Right atrium auricular region (tissue), 2 donors: ENCODE measurements around the gene SLC27A6. TPM values are rescaled to one million over a fixed set of nuclear protein-coding genes. Genes with fewer than 3 reads are reported as not detected.

Source experiments
- DNase-seq: peaks from one replicate; pipeline ENCODE4 v3.0.0-alpha.2; 2019; ENCODE audit warnings: low spot score
- H3K27ac ChIP-seq, 2 donors: fragments of 200-600 bp; sonication (generic); 1 replicate in 1 of 2; 2 replicates in 1 of 2; pipeline ENCODE4 v1.5.1; 2016 to 2019
- H3K27me3 ChIP-seq, 2 donors: fragments of 200-600 bp; sonication (generic); one replicate each; pipeline versions ENCODE4 v1.5.1 to v1.6.0; 2017 to 2019
- H3K36me3 ChIP-seq: fragments of 200-600 bp; sonication (generic); one replicate; pipeline ENCODE4 v1.5.1; 2016
- H3K4me1 ChIP-seq, 2 donors: fragments of 200-600 bp; sonication (generic); one replicate each; pipeline versions ENCODE4 v1.5.1 to v1.6.0; 2017 to 2019
- H3K4me3 ChIP-seq, 2 donors: fragments of 200-600 bp; sonication (generic); 1 replicate in 1 of 2; 2 replicates in 1 of 2; pipeline ENCODE4 v1.5.1; 2017 to 2019; ENCODE audit warnings: mild to moderate bottlenecking in 1 of 2, moderate library complexity in 1 of 2
- H3K9me3 ChIP-seq, 2 donors: fragments of 200-600 bp; sonication (generic); one replicate each; pipeline ENCODE4 v1.5.1; 2019
- total RNA-seq, 2 donors: library from RNA; depleted of rRNA; stranded (reverse); fragments of >200 nt; gene quantifications; one replicate each; pipeline ENCODE4 v1.1.0, GENCODE V29; 2016
- TF ChIP-seq, protein P1 (sequence below), 2 donors: fragments of 200-600 bp; sonication (generic); IDR thresholded peaks; one replicate each; pipeline ENCODE4 v1.5.1; 2019; ENCODE audit warnings: antibody characterized with exemption in 2 of 2

SLC27A6 gene
- total RNA-seq, 2 donors from 2014 or later, result 15.2 to 50.6 TPM

DNA sequence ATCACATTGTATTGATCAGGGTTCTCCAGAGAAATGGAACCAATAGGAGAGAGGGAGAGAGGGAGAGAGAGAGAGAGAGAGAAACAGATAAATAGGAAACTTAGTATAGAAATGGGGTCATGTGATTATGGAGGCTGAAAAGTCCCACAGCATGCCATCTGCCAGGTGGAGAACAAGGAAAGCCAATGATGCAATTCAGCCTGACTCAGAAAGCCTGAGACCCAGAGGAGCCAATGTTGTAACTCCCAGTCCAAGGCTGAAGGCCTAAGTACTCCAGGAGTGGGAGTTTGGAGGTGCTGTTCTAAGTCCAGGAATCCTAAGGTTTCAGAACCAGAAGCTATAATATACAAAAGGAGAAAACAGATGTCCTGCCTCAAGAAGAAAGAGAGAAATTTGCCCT is 80.9 kb downstream of the SLC27A6 start:
- Histone ChIP-seq H3K27me3 (no peaks in the 10 kb centered on the region), H3K9me3 (peaks cover 0 to 22% of the 10 kb centered on the region in 2 donors), H3K4me1 (no peaks in the 10 kb centered on the region), H3K4me3 (no peak overlapping the region), H3K36me3 (no peaks in the 10 kb centered on the region), H3K27ac (no peak overlapping the region)
- TF ChIP-seq, protein P1, sequence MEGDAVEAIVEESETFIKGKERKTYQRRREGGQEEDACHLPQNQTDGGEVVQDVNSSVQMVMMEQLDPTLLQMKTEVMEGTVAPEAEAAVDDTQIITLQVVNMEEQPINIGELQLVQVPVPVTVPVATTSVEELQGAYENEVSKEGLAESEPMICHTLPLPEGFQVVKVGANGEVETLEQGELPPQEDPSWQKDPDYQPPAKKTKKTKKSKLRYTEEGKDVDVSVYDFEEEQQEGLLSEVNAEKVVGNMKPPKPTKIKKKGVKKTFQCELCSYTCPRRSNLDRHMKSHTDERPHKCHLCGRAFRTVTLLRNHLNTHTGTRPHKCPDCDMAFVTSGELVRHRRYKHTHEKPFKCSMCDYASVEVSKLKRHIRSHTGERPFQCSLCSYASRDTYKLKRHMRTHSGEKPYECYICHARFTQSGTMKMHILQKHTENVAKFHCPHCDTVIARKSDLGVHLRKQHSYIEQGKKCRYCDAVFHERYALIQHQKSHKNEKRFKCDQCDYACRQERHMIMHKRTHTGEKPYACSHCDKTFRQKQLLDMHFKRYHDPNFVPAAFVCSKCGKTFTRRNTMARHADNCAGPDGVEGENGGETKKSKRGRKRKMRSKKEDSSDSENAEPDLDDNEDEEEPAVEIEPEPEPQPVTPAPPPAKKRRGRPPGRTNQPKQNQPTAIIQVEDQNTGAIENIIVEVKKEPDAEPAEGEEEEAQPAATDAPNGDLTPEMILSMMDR (IDR thresholded peaks at IDR 0.05), result no peak
- no peak for DNase-seq

GRCh38 chr5:129048509-129048908 is 83.2 kb downstream of the SLC27A6 start:
- H3K36me3 ChIP-seq, result no peaks in the 10 kb centered on the region
- no peaks in the 10 kb centered on the region for H3K27me3 ChIP-seq
- H3K4me1 ChIP-seq, result no peaks in the 10 kb centered on the region
- no peak for DNase-seq
- TF ChIP-seq, protein P1 (IDR thresholded peaks at IDR 0.05), result no peak
- H3K27ac ChIP-seq, result no peak overlapping the region
- no peak overlapping the region for H3K4me3 ChIP-seq
- H3K9me3 ChIP-seq, result peaks cover 0 to 18% of the 10 kb centered on the region in 2 donors

- Histone ChIP-seq H3K27ac (no peak overlapping the region), H3K36me3 (no peaks in the 10 kb centered on the region), H3K27me3 (no peaks in the 10 kb centered on the region), H3K4me1 (no peaks in the 10 kb centered on the region), H3K4me3 (no peak overlapping the region), H3K9me3 (peaks cover 0 to 11% of the 10 kb centered on the region in 2 donors)
- TF ChIP-seq, protein P1 (IDR thresholded peaks at IDR 0.05), result no peak
- no peak for DNase-seq
Observed at GRCh38 chr5:129049126-129049799, 84.0 kb downstream of the SLC27A6 start.

GRCh38 chr5:129051283-129051682 is 86.0 kb downstream of the SLC27A6 start:
- H3K36me3 ChIP-seq, result no peaks in the 10 kb centered on the region
- H3K4me1 ChIP-seq, result no peaks in the 10 kb centered on the region
- TF ChIP-seq, protein P1 (IDR thresholded peaks at IDR 0.05), result no peak
- DNase-seq, result no peak
- no peak overlapping the region for H3K4me3 ChIP-seq
- no peak overlapping the region for H3K27ac ChIP-seq
- H3K27me3 ChIP-seq, result no peaks in the 10 kb centered on the region
- H3K9me3 ChIP-seq, result no peaks in the 10 kb centered on the region

DNA sequence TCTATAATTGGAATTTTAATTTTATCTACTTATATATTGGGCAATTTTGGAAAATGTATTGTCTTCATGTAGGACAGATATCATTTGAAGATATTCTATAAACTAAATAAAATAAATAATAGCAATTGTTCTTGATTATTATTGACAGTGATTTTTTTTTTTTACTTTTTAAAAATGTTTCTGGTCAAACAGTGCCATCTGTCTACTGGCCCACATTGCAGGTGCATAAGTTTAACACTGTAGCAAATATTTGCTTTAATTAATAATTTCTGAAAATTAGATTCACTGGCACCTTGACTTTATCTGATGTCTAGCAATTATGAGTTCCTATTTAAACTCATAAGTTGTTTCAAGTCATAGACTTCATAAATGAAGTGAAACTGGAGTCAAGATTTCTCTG is 88.2 kb downstream of the SLC27A6 start:
- H3K27ac ChIP-seq, result no peak overlapping the region
- TF ChIP-seq, protein P1 (IDR thresholded peaks at IDR 0.05), result peak in 1 of 2 donors; percentile 45
- DNase-seq, result no peak
- no peaks in the 10 kb centered on the region for H3K4me1 ChIP-seq
- H3K27me3 ChIP-seq, result no peaks in the 10 kb centered on the region
- H3K9me3 ChIP-seq, result peaks cover 0 to 6% of the 10 kb centered on the region in 2 donors
- H3K4me3 ChIP-seq, result no peak overlapping the region
- H3K36me3 ChIP-seq, result no peaks in the 10 kb centered on the region

DNA sequence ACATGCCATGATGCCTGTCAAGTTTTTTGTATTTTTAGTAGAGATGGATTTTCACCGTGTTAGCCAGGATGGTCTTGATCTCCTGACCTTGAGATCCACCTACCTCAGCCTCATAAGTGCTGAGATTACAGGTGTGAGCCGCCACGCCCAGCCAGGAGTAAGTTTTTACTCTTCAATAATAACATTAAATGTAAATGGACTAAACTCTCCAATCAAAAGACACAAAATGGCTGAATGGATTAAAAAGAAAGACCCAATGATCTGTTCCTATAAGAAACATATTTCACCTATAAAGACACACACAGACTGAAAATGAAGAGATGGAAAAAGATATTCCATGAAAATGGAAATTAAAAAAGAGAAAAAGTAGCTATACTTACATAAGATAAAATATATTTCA is 92.0 kb downstream of the SLC27A6 start:
- TF ChIP-seq, protein P1 (IDR thresholded peaks at IDR 0.05), result no peak

More for the DNA sequence above, 92.0 kb downstream of the SLC27A6 start:
- DNase-seq, result no peak
- Histone ChIP-seq H3K27ac (no peak overlapping the region), H3K36me3 (no peaks in the 10 kb centered on the region), H3K4me1 (no peaks in the 10 kb centered on the region), H3K9me3 (peaks cover 0 to 6% of the 10 kb centered on the region in 2 donors), H3K4me3 (no peak overlapping the region), H3K27me3 (no peaks in the 10 kb centered on the region)
